ENCODE data around the gene CCAR1. TPM values are rescaled to one million over a fixed set of nuclear protein-coding genes. Genes with fewer than 3 reads are reported as not detected.
"Not testable (repeated sequence)": the region's sequence is repeated elsewhere in the genome, so short reads cannot be mapped to it uniquely, and the experiment has no call there.

Gene CCAR1
- total and polyA plus RNA-seq, 7 donors, result 12.0 to 69.2 (median 37.6) TPM

- no peaks in the 10 kb centered on the region for H3K27me3 ChIP-seq
- H3K4me1 ChIP-seq, result peaks cover 0 to 6% (median 4%) of the 10 kb centered on the region in 4 donors
- no peak overlapping the region for H3K4me3 ChIP-seq
- no peak for DNase-seq
- WGBS, 2 donors, result 93 to 94% methylated on average over 4 of the region's 4 CpGs
- TF ChIP-seq POLR2AphosphoS5 (IDR thresholded peaks at IDR 0.05) (no peak), EP300 (IDR thresholded peaks at IDR 0.05) (no peak), POLR2A (IDR thresholded peaks at IDR 0.05) (no peak), CTCF (IDR thresholded peaks at IDR 0.05) (no peak)
- no peak overlapping the region for H3K27ac ChIP-seq
- H3K36me3 ChIP-seq, result no peaks in the 10 kb centered on the region
- intact Hi-C loops (cut with DNase I), result no loop called here
- no peaks in the 10 kb centered on the region for H3K9me3 ChIP-seq
These were observed 111.6 kb downstream of the CCAR1 start for GRCh38 chr10:68832601-68833000.

- no peaks in the 10 kb centered on the region for H3K4me1 ChIP-seq
- H3K4me3 ChIP-seq, result no peak overlapping the region
- intact Hi-C loops (cut with DNase I), result no loop called here
- no peaks in the 10 kb centered on the region for H3K27me3 ChIP-seq
- H3K27ac ChIP-seq, result no peak overlapping the region
- no peak for DNase-seq
- WGBS, 2 donors, result 93 to 95% methylated on average over 8 of the region's 8 CpGs
- no peaks in the 10 kb centered on the region for H3K9me3 ChIP-seq
- no peaks in the 10 kb centered on the region for H3K36me3 ChIP-seq
- TF ChIP-seq POLR2A (IDR thresholded peaks at IDR 0.05) (no peak), POLR2AphosphoS5 (IDR thresholded peaks at IDR 0.05) (no peak), CTCF (IDR thresholded peaks at IDR 0.05) (no peak), EP300 (IDR thresholded peaks at IDR 0.05) (no peak)
These were observed 116.7 kb downstream of the CCAR1 start for GRCh38 chr10:68837626-68838322.

DNA sequence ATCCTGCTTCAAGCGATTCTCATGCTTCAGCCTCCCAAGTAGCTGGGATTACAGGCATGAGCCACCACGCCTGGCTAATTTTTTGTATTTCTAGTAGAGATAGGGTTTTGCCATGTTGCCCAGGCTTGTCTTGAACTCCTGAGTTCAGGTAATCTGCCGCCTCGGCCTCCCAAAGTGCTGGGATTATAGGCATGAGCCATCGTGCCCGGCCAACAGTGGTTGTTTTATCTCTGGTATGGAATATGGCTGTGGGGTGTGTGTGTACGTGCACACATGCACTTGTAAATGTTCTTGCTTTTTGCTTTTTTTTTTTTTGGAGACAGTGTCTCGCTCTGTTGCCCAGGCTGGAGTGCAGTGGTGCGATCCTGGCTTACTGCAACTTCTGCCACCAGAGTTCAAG is 119.6 kb downstream of the CCAR1 start:
- 96 to 98% methylated on average over 9 of the region's 9 CpGs for WGBS, 2 donors
- H3K36me3 ChIP-seq; H3K27me3 ChIP-seq; H3K4me3 ChIP-seq; H3K9me3 ChIP-seq; DNase-seq; H3K4me1 ChIP-seq; H3K27ac ChIP-seq; intact Hi-C loops (cut with DNase I): not testable (repeated sequence)

Small RNA genes lying within 50 kb of the gene (small RNA-seq; reads per million reads assigned to genes)
- gene MIR1254-1 (0 reads per million in 3 donors), gene RF00019 (0 reads per million in 3 donors)

Other genes starting within 250 kb of the CCAR1 start
- 1 to 10 TPM; 1.7 to 6.4 (median 2.6) TPM for gene DNA2, start 249.3 kb upstream of the CCAR1 start, total RNA-seq
- 1 to 10 TPM in 1 of 3 donors, under 1 TPM in 2; under 0.01 to 3.0 (median 0.69) TPM for gene DNA2, start 249.3 kb upstream of the CCAR1 start, polyA plus RNA-seq
- gene SLC25A16, start 193.7 kb upstream of the CCAR1 start, total RNA-seq, result 100 to 1,000 TPM in 1 of 4 donors, 10 to 100 TPM in 3; 23.5 to 238 (median 25.1) TPM
- gene SLC25A16, start 193.7 kb upstream of the CCAR1 start, polyA plus RNA-seq, result 1 to 10 TPM; 7.2 to 9.5 (median 8.0) TPM
- 1 to 10 TPM; 6.4 to 8.9 (median 6.9) TPM for gene TET1, start 160.9 kb upstream of the CCAR1 start, total RNA-seq
- under 1 TPM in 2 of 3 donors, not detected in 1; under 0.01 to 0.41 TPM for gene TET1, start 160.9 kb upstream of the CCAR1 start, polyA plus RNA-seq
- gene STOX1, start 106.3 kb downstream of the CCAR1 start, total RNA-seq, result 1 to 10 TPM in 3 of 4 donors, under 1 TPM in 1; 0.41 to 2.9 (median 1.8) TPM
- under 1 TPM in 2 of 3 donors, not detected in 1; 0.92 to 0.99 TPM for gene STOX1, start 106.3 kb downstream of the CCAR1 start, polyA plus RNA-seq
- 10 to 100 TPM; 39.1 to 64.3 (median 51.6) TPM for gene DDX50, start 180.1 kb downstream of the CCAR1 start, total RNA-seq
- gene DDX50, start 180.1 kb downstream of the CCAR1 start, polyA plus RNA-seq, result 10 to 100 TPM; 13.6 to 23.4 (median 21.0) TPM
- gene DDX21, start 234.9 kb downstream of the CCAR1 start, total RNA-seq, result 10 to 100 TPM; 24.6 to 64.9 (median 29.5) TPM
- 10 to 100 TPM; 16.8 to 37.1 (median 16.9) TPM for gene DDX21, start 234.9 kb downstream of the CCAR1 start, polyA plus RNA-seq

Data from sigmoid colon (tissue), 7 donors.